ENCODE data around the gene GIMAP8. TPM values are rescaled to one million over a fixed set of nuclear protein-coding genes. Genes with fewer than 3 reads are reported as not detected.

Gene GIMAP8
- total RNA-seq, 1 donor from 2014 or later: not detected

DNA sequence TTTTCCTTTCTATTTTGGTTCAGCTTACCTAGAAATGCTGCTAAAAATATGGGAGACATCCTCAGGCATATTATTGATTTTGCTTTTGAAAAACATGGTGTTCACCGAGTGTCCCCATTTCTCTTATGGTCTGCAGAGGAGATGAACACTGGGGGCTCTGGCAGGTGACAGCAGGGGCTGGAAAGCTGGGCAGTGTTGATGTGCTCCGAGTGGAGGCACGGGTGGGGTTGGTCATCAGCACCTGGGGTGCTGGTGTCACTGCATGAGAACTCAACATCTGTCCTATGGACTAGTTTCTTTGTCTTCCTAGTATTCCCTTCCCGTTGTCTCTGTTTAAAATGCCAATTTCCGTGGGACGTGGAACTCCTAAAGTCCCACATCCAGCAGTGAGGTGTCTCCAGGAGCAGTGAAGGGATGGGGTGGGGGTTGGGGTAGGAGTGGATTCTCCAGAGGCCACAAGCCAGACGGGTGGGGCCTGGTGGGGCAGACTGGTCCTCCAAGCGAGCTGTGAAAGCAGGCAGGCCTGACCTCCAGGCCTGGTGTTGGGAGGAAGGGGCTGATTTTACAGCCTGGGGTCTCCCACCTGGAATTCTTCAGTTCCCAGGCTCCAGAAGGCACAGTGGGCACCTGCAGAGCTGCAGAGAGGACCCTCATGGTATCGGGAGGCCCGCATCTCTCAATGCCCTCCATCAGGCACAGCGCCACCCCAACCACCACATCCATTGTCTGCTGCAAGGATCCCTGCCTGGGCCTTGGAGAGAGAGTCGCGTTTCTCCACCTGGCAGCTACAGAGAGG is 46.9 kb upstream of the GIMAP8 start:
- Mint-ChIP-seq H3K27me3 (ENCODE audit: low read depth) (no peaks in the 10 kb centered on the region), H3K4me1 (ENCODE audit: low read depth) (peaks cover 35% of the 10 kb centered on the region), H3K9me3 (ENCODE audit: low read depth) (no peaks in the 10 kb centered on the region), H3K36me3 (ENCODE audit: low read depth) (peaks cover 5% of the 10 kb centered on the region), H3K27ac (ENCODE audit: unreplicated experiment) (peak overlapping the region; percentile 71), H3K4me3 (ENCODE audit: unreplicated experiment) (no peak overlapping the region)
- TF ChIP-seq, protein P1, sequence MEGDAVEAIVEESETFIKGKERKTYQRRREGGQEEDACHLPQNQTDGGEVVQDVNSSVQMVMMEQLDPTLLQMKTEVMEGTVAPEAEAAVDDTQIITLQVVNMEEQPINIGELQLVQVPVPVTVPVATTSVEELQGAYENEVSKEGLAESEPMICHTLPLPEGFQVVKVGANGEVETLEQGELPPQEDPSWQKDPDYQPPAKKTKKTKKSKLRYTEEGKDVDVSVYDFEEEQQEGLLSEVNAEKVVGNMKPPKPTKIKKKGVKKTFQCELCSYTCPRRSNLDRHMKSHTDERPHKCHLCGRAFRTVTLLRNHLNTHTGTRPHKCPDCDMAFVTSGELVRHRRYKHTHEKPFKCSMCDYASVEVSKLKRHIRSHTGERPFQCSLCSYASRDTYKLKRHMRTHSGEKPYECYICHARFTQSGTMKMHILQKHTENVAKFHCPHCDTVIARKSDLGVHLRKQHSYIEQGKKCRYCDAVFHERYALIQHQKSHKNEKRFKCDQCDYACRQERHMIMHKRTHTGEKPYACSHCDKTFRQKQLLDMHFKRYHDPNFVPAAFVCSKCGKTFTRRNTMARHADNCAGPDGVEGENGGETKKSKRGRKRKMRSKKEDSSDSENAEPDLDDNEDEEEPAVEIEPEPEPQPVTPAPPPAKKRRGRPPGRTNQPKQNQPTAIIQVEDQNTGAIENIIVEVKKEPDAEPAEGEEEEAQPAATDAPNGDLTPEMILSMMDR (IDR thresholded peaks at IDR 0.05): no peak
- no peak for DNase-seq (ENCODE audit: low spot score)

DNA sequence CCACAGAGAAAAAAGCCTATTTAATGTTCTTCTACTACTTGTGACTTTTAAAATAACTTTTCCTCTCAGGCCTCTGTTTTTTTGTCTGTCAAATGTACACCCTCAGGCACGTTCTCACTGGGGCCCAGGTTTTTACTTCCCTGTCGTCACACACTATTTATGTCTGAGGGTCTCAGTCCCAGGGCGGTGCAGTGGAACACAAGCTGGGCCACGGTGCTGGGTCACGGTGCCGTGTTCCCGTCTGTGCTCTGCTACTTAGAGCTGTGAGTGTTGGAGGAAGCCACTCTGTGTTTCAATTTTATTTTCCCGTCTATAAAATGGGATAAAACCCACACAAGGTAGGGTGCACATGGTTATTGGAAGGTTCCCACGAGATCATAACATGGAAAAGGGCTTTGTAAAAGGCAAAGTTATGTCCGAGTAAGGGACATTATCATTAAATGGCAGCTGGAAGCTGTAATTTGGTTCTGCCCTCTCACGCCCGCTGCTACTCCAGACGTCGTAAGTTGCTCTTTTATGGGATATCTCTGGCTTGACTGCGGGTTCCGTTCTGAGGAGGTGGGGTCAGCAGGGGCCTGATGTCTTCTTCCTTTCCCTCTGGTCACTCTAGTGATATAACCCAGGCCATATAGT is 46.1 kb upstream of the GIMAP8 start:
- peaks cover 35% of the 10 kb centered on the region for H3K4me1 Mint-ChIP-seq (ENCODE audit: low read depth)

DNA sequence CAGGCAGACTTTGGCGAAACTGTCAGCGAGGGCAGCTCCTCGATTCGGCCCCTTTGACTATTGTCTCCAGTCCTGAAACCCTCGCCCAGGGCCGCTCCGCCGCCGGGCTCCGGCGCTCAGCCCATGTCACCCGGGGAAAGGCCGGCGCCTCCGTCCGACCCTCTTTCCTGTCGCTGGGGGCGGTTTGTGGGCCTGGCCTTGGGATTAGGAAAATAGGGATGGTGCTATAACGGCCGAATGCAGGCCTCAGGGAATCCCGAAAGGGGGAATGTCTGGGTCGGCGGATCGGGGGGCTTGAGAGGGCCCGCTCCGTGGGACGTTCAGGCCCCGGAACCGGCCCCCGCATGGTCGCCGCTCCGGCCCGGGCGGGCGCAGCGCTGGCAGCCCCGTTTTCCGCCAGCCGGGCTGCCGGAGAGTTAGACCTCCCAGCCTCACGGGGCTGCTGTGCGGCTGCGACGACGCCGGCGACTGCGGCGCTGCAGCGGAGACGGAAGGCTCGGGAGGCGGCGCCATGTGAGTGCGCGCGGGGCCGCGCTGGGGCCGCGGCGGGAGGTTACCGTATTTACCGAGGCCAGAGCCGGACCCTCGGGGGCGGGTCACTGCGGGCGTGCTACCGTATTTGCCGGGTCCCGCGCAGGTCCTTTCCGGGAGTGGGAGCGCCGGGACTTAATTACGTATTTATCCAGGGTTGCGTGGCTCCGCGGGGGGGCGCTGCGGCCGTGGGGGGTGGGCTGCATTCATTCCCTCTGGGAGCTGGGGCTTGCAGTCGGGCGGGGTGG is 45.4 kb upstream of the GIMAP8 start:
- Mint-ChIP-seq H3K9me3 (ENCODE audit: low read depth) (no peaks in the 10 kb centered on the region), H3K4me3 (ENCODE audit: unreplicated experiment) (peak overlapping the region; percentile 82), H3K36me3 (ENCODE audit: low read depth) (peaks cover 3% of the 10 kb centered on the region), H3K27ac (ENCODE audit: unreplicated experiment) (peak overlapping the region; percentile 81), H3K27me3 (ENCODE audit: low read depth) (no peaks in the 10 kb centered on the region), H3K4me1 (ENCODE audit: low read depth) (peaks cover 35% of the 10 kb centered on the region)
- TF ChIP-seq, protein P1 (IDR thresholded peaks at IDR 0.05): peak; percentile 67
- peak; percentile 96 for DNase-seq (ENCODE audit: low spot score)

More for the DNA sequence above, 46.1 kb upstream of the GIMAP8 start:
- TF ChIP-seq, protein P1 (IDR thresholded peaks at IDR 0.05): no peak
- Mint-ChIP-seq H3K4me3 (ENCODE audit: unreplicated experiment) (peak overlapping the region; percentile 82), H3K27me3 (ENCODE audit: low read depth) (no peaks in the 10 kb centered on the region), H3K36me3 (ENCODE audit: low read depth) (peaks cover 3% of the 10 kb centered on the region), H3K27ac (ENCODE audit: unreplicated experiment) (peak overlapping the region; percentile 71), H3K9me3 (ENCODE audit: low read depth) (no peaks in the 10 kb centered on the region)
- no peak for DNase-seq (ENCODE audit: low spot score)

DNA sequence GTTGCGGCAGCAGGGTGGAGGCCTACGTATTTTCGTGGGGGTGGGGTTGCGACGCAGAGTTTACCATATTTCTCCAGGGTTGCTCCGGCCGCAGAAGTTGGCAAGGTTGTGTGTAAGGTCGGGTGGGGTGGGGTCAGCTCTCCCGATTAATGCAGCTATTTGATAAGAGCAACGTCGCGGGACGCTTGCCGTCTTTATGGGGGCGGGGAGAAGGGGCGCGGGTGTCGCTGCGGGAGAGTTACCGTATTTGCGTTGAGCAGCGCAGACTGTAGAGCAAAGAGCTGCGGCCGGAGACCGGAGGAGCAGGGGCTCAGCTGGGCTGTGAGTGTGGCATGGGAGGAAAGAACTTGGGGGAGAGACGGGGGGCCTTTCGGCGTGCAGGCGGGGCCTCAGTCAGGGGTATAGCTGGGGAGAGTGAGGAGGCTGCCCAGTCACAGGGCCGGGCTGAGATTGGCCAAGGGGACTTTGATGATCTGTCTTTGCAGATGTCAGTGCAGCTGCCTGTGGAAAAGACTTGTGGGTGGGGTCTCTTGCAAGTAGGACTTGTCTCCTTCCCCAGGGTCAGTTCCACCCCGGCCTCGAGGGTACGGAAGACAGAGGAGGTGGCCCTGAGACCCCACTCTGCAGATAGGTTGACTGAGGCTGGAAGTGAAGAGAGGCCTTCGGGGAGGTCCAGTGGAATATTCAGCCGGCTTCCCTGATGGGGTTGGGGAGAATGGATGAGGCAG is 44.7 kb upstream of the GIMAP8 start:
- peak overlapping the region; percentile 81 for H3K27ac Mint-ChIP-seq (ENCODE audit: unreplicated experiment)
- peaks cover 3% of the 10 kb centered on the region for H3K36me3 Mint-ChIP-seq (ENCODE audit: low read depth)
- TF ChIP-seq, protein P1 (IDR thresholded peaks at IDR 0.05): no peak
- H3K4me3 Mint-ChIP-seq (ENCODE audit: unreplicated experiment): peak overlapping the region; percentile 82
- H3K4me1 Mint-ChIP-seq (ENCODE audit: low read depth): peaks cover 35% of the 10 kb centered on the region
- H3K27me3 Mint-ChIP-seq (ENCODE audit: low read depth): no peaks in the 10 kb centered on the region
- peak; percentile 75 for DNase-seq (ENCODE audit: low spot score)
- H3K9me3 Mint-ChIP-seq (ENCODE audit: low read depth): no peaks in the 10 kb centered on the region

DNA sequence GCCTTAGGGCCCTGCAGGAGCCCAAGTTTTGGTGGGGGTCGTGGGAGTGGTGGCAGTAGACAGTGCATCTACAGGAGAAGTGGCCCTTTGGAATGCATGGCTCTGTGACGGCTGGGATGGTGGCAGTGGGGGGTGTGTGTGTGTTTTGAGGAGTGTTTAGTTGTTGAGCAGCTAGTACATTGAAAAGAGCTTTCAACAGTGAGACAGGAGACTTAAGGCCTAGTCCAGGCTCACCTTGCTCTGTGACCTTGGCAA is 44.2 kb upstream of the GIMAP8 start:
- Mint-ChIP-seq H3K4me3 (ENCODE audit: unreplicated experiment) (peak overlapping the region; percentile 82), H3K27me3 (ENCODE audit: low read depth) (no peaks in the 10 kb centered on the region), H3K27ac (ENCODE audit: unreplicated experiment) (peak overlapping the region; percentile 81), H3K9me3 (ENCODE audit: low read depth) (no peaks in the 10 kb centered on the region), H3K36me3 (ENCODE audit: low read depth) (peaks cover 3% of the 10 kb centered on the region), H3K4me1 (ENCODE audit: low read depth) (peaks cover 35% of the 10 kb centered on the region)
- TF ChIP-seq, protein P1 (IDR thresholded peaks at IDR 0.05): no peak
- no peak for DNase-seq (ENCODE audit: low spot score)

Data from chondrocyte (in vitro differentiated cells).